Common myeloid progenitor, CD34-positive (primary cell): ENCODE results near the gene ZNF211.

Source experiments
- CTCF ChIA-PET: fragments of 350-600 bp; sonication (Branson Sonifier 250); formaldehyde crosslinking; loops from one replicate; lab custom pipeline; 2021; ENCODE audit warnings: antibody characterized with exemption; lab: Charles Lee
- POLR2A ChIA-PET: fragments of 350-600 bp; sonication (Branson Sonifier 250); formaldehyde crosslinking; loops from one replicate; lab custom pipeline; 2021; ENCODE audit warnings: antibody characterized with exemption; lab: Charles Lee
- DNase-seq, 3 donors: peaks; one replicate each; pipeline versions ENCODE4 v3.0.0 to v3.0.0-alpha.2; 2013
- H3K27ac ChIP-seq, 2 experiments: 1 replicate in 1 of 2; 2 replicates in 1 of 2; pipeline ENCODE4 v1.7.0; 2013; ENCODE audit warnings: inconsistent platforms in 2 of 2, low read length in 2 of 2, mild to moderate bottlenecking in 2 of 2, low read depth in 1 of 2, moderate library complexity in 1 of 2; ENCODE audit not compliant: severe bottlenecking in 2 of 2, insufficient read depth in 1 of 2, poor library complexity in 1 of 2
- H3K27me3 ChIP-seq, 5 experiments: replicated peaks in 2 of 5; 1 replicate in 3 of 5; 2 replicates in 2 of 5; pipeline versions ENCODE4 v1.6.1 to v1.7.0; 2013; ENCODE audit warnings: low read length in 4 of 5, mild to moderate bottlenecking in 2 of 5, moderate library complexity in 2 of 5, inconsistent platforms in 1 of 5; ENCODE audit not compliant: insufficient read depth in 5 of 5, control insufficient read depth in 4 of 5
- H3K36me3 ChIP-seq, 4 experiments: 1 replicate in 2 of 4; 2 replicates in 2 of 4; pipeline versions ENCODE4 v1.6.1 to v1.7.0; 2013; ENCODE audit warnings: low read length in 3 of 4, control low read depth in 1 of 4, mild to moderate bottlenecking in 1 of 4; ENCODE audit not compliant: control insufficient read depth in 4 of 4, insufficient read depth in 4 of 4
- H3K4me1 ChIP-seq, 4 experiments: 1 replicate in 3 of 4; 2 replicates in 1 of 4; pipeline versions ENCODE4 v1.6.1 to v1.7.1; 2013; ENCODE audit warnings: low read length in 3 of 4, mild to moderate bottlenecking in 3 of 4, control low read depth in 1 of 4, inconsistent platforms in 1 of 4, moderate library complexity in 1 of 4; ENCODE audit not compliant: control insufficient read depth in 4 of 4, insufficient read depth in 4 of 4; ENCODE audit errors: control extremely low read depth in 1 of 4
- H3K4me3 ChIP-seq, 7 experiments: 1 replicate in 4 of 7; 2 replicates in 3 of 7; pipeline versions ENCODE4 v1.5.1 to v1.7.0; 2013; ENCODE audit warnings: mild to moderate bottlenecking in 7 of 7, low read length in 6 of 7, moderate library complexity in 6 of 7, inconsistent platforms in 2 of 7, low read depth in 2 of 7, control low read depth in 1 of 7; ENCODE audit not compliant: insufficient read depth in 4 of 7, control insufficient read depth in 1 of 7; ENCODE audit errors: extremely low read depth in 1 of 7
- H3K9me3 ChIP-seq, 5 experiments: 1 replicate in 4 of 5; 2 replicates in 1 of 5; pipeline versions ENCODE4 v1.6.1 to v1.7.1; 2013; ENCODE audit warnings: low read length in 4 of 5, mild to moderate bottlenecking in 2 of 5, inconsistent platforms in 1 of 5, low read depth in 1 of 5, moderate library complexity in 1 of 5; ENCODE audit not compliant: control insufficient read depth in 4 of 5, insufficient read depth in 2 of 5; ENCODE audit errors: control extremely low read depth in 1 of 5
- WGBS: methylation state at CpG from one replicate; pipeline ENCODE4 v1.1.5; 2013; ENCODE audit not compliant: insufficient coverage; 5-methylcytosine and 5-hydroxymethylcytosine counted together

The ZNF211 gene

GRCh38 chr19:57637379-57637778 is 4.4 kb downstream of the ZNF211 start:
- WGBS, result 100% methylated on average over 4 of the region's 4 CpGs
- Histone ChIP-seq H3K4me3 (no peak overlapping the region), H3K27ac (no peak overlapping the region), H3K36me3 (peaks cover 42 to 79% (median 50%) of the 10 kb centered on the region in 4 experiments), H3K9me3 (peaks cover 24 to 59% (median 36%) of the 10 kb centered on the region in 5 experiments), H3K27me3 (no peaks in the 10 kb centered on the region), H3K4me1 (peaks cover 0 to 12% (median 10%) of the 10 kb centered on the region in 4 experiments)
- CTCF ChIA-PET, result interaction anchor here (0.6 to 1.0 kb wide), 2 partner anchors 21 to 85 kb away, joined by 3 read pairs; no protein-coding TSS in a partner anchor
- no peak for DNase-seq
- POLR2A ChIA-PET, result no interaction called here

GRCh38 chr19:57641715-57642234 is 8.8 kb downstream of the ZNF211 start:
- Histone ChIP-seq H3K4me3 (peak overlapping the region in 2 of 7 experiments; percentile 31), H3K27ac (no peak overlapping the region), H3K9me3 (peaks cover 16 to 61% (median 44%) of the 10 kb centered on the region in 5 experiments), H3K4me1 (no peaks in the 10 kb centered on the region), H3K36me3 (peaks cover 31 to 66% (median 45%) of the 10 kb centered on the region in 4 experiments), H3K27me3 (no peaks in the 10 kb centered on the region)
- no CpG with 5 or more reads among the region's 4 CpGs for WGBS
- CTCF ChIA-PET, result no interaction called here
- POLR2A ChIA-PET, result no interaction called here
- DNase-seq, result no peak

GRCh38 chr19:57642396-57643046 is 9.6 kb downstream of the ZNF211 start:
- 100% methylated on average over 3 of the region's 4 CpGs for WGBS
- CTCF ChIA-PET, result no interaction called here
- DNase-seq, result no peak
- no peaks in the 10 kb centered on the region for H3K27me3 ChIP-seq
- H3K9me3 ChIP-seq, result peaks cover 16 to 57% (median 41%) of the 10 kb centered on the region in 5 experiments
- H3K4me1 ChIP-seq, result no peaks in the 10 kb centered on the region
- H3K36me3 ChIP-seq, result peaks cover 28 to 58% (median 39%) of the 10 kb centered on the region in 4 experiments
- H3K4me3 ChIP-seq, result no peak overlapping the region
- POLR2A ChIA-PET, result no interaction called here
- H3K27ac ChIP-seq, result no peak overlapping the region

- Histone ChIP-seq H3K4me1 (no peaks in the 10 kb centered on the region), H3K36me3 (peaks cover 28 to 46% (median 39%) of the 10 kb centered on the region in 4 experiments), H3K4me3 (no peak overlapping the region), H3K27ac (no peak overlapping the region), H3K9me3 (peaks cover 15 to 48% (median 38%) of the 10 kb centered on the region in 5 experiments), H3K27me3 (no peaks in the 10 kb centered on the region)
- no peak for DNase-seq
- ChIA-PET POLR2A (no interaction called here), CTCF (no interaction called here)
These were observed 10.8 kb downstream of the ZNF211 start for GRCh38 chr19:57643734-57644133.

- Histone ChIP-seq H3K4me1 (peaks cover 0 to 14% (median 5%) of the 10 kb centered on the region in 4 experiments), H3K27me3 (no peaks in the 10 kb centered on the region), H3K27ac (no peak overlapping the region), H3K36me3 (peaks cover 0 to under 1% (median 0%) of the 10 kb centered on the region in 4 experiments), H3K4me3 (no peak overlapping the region), H3K9me3 (peaks cover 0 to 20% (median 6%) of the 10 kb centered on the region in 5 experiments)
- DNase-seq, result no peak
- POLR2A ChIA-PET, result no interaction called here
- 89% methylated on average over 4 of the region's 6 CpGs for WGBS
- CTCF ChIA-PET, result no interaction called here
These were observed 15.5 kb downstream of the ZNF211 start for GRCh38 chr19:57648331-57649003.

GRCh38 chr19:57651654-57651996 is 18.7 kb downstream of the ZNF211 start:
- Histone ChIP-seq H3K9me3 (peaks cover 0 to 31% (median 11%) of the 10 kb centered on the region in 5 experiments), H3K27me3 (no peaks in the 10 kb centered on the region), H3K4me1 (peaks cover 0 to 14% (median 5%) of the 10 kb centered on the region in 4 experiments), H3K36me3 (no peaks in the 10 kb centered on the region), H3K4me3 (peak overlapping the region in 2 of 7 experiments; percentile 18 to 37), H3K27ac (no peak overlapping the region)
- no peak for DNase-seq
- POLR2A ChIA-PET, result no interaction called here
- 71% methylated on average over 6 of the region's 6 CpGs for WGBS
- CTCF ChIA-PET, result no interaction called here

GRCh38 chr19:57653689-57654088 is 20.7 kb downstream of the ZNF211 start:
- CTCF ChIA-PET, result no interaction called here
- no peaks in the 10 kb centered on the region for H3K36me3 ChIP-seq
- no peak for DNase-seq
- H3K27ac ChIP-seq, result no peak overlapping the region
- H3K9me3 ChIP-seq, result peaks cover 0 to 28% (median 11%) of the 10 kb centered on the region in 5 experiments
- 100% methylated on average over 1 of the region's 2 CpGs for WGBS
- peaks cover 0 to 14% (median 5%) of the 10 kb centered on the region in 4 experiments for H3K4me1 ChIP-seq
- H3K4me3 ChIP-seq, result no peak overlapping the region
- H3K27me3 ChIP-seq, result no peaks in the 10 kb centered on the region
- POLR2A ChIA-PET, result no interaction called here
